ENCODE measurements around the gene TVP23A. TPM values are rescaled to one million over a fixed set of nuclear protein-coding genes. Genes with fewer than 3 reads are reported as not detected.

The TVP23A gene
- total RNA-seq, 1 donor from 2014 or later = 0.24 TPM

DNA sequence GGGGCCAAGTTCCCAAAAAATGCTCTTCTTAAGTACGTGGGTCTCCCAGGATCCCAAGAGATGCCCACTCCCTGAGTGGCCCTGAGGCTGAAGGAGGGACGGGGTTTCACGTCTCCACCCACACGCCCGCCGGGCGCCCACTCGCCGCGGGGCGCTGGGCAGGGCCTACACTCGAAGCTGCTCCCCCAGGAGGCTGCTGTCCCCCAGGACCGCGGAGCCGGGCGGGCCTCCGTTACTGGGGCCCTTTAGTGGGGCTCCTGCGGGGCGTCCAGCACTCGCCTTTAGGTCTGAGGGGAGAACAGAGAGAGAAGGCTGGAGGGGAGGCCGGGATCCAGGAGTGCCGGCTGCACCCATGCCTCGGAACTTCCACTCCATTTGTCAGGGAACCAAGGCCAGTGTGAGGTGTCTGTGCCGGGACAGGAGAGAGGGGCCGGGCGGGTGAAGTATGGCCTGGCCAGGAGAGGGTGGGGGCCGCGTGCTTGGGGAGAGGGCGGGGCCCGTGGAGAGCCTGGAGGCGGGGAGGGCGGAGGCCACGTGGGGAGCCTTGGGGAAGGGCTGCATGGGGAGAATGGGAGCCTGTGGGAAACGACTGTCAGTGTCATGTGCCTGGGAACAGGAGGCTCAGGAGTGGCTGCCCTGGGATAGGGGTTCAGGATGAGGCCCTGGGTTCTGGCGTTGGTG lies 56.1 kb downstream of the TVP23A start:
- no peaks in the 10 kb centered on the region for H3K27me3 ChIP-seq (ENCODE audit: low read depth)
- no peaks in the 10 kb centered on the region for H3K9me3 ChIP-seq
- DNase-seq = no peak
- H3K27ac ChIP-seq = no peak overlapping the region
- intact Hi-C loops (cut with DNase I) = no loop called here
- peaks cover 10% of the 10 kb centered on the region for H3K4me1 ChIP-seq
- no peak for ATAC-seq
- no peak overlapping the region for H3K4me3 ChIP-seq
- peaks cover 88% of the 10 kb centered on the region for H3K36me3 ChIP-seq
- TF ChIP-seq, protein P1, sequence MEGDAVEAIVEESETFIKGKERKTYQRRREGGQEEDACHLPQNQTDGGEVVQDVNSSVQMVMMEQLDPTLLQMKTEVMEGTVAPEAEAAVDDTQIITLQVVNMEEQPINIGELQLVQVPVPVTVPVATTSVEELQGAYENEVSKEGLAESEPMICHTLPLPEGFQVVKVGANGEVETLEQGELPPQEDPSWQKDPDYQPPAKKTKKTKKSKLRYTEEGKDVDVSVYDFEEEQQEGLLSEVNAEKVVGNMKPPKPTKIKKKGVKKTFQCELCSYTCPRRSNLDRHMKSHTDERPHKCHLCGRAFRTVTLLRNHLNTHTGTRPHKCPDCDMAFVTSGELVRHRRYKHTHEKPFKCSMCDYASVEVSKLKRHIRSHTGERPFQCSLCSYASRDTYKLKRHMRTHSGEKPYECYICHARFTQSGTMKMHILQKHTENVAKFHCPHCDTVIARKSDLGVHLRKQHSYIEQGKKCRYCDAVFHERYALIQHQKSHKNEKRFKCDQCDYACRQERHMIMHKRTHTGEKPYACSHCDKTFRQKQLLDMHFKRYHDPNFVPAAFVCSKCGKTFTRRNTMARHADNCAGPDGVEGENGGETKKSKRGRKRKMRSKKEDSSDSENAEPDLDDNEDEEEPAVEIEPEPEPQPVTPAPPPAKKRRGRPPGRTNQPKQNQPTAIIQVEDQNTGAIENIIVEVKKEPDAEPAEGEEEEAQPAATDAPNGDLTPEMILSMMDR (IDR thresholded peaks at IDR 0.05) = no peak

DNA sequence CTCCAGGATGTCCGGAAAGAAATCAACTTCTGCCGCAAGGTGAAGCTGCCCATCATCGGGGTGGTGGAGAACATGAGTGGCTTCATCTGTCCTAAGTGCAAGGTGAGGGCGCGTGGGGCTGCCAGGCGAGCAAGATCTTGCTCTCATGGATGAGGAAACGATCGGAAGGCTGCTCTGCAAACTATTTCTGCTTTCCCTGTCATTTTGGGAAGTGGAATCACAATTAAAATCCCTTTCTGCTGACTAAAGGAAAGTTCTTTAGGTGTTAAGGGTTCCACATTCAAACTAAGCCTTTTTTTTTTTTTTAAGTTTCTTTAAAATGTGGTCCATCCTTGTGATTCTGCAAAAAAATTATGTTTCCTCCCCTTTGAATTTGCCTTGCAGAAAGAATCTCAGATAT lies 57.2 kb downstream of the TVP23A start:
- intact Hi-C loops (cut with DNase I) = no loop called here
- peaks cover 94% of the 10 kb centered on the region for H3K36me3 ChIP-seq

DNA sequence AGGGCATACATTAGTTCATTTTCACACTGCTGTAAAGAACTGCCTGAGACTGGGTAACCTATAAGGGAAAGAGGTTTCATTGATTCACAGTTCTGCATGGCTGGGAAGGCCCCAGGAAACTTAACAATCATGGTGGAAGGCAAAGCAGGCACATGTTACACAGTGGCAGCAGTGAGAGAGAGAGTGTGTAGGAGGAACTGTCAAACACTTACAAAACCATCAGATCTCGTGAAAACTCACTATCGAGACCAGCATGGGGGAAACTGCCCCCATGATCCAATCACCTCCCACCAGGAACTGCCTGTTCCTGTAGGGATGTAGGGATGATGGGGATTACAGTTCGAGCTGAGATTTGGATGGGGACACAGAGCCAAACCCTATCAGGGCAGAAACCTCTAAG lies 57.7 kb downstream of the TVP23A start:
- Histone ChIP-seq H3K4me1 (peaks cover 10% of the 10 kb centered on the region), H3K36me3 (peaks cover 94% of the 10 kb centered on the region), H3K27me3 (ENCODE audit: low read depth) (no peaks in the 10 kb centered on the region), H3K4me3 (no peak overlapping the region), H3K9me3 (no peaks in the 10 kb centered on the region), H3K27ac (no peak overlapping the region)
- TF ChIP-seq, protein P1 (IDR thresholded peaks at IDR 0.05) = no peak
- ATAC-seq (no peak), DNase-seq (no peak)
- intact Hi-C loops (cut with DNase I) = no loop called here

More for the DNA sequence above, 57.2 kb downstream of the TVP23A start:
- no peak overlapping the region for H3K27ac ChIP-seq
- H3K27me3 ChIP-seq (ENCODE audit: low read depth) = no peaks in the 10 kb centered on the region
- ATAC-seq = no peak
- TF ChIP-seq, protein P1 (IDR thresholded peaks at IDR 0.05) = no peak
- no peak overlapping the region for H3K4me3 ChIP-seq
- peaks cover 10% of the 10 kb centered on the region for H3K4me1 ChIP-seq
- no peaks in the 10 kb centered on the region for H3K9me3 ChIP-seq
- DNase-seq = no peak

DNA sequence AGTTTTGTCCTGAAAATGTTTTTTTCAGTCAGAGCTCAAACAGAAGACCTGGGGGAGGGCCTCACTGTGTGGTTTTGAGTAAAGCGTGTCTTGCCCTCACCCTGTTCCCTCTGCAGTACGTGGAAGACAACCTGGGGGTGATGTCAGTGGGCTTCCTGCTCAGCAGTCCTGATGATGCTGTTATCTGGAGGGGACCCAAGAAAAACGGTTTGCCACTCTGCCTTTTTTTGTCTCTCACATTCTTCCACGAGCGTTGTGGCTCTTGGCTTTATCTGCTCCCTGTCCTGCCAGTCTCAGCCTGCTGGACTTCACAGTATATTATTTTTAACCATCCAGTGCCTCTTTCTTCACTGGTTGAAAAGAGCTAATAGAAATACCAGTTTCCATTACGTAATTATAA lies 62.0 kb downstream of the TVP23A start:
- Histone ChIP-seq H3K9me3 (no peaks in the 10 kb centered on the region), H3K4me1 (peaks cover 4% of the 10 kb centered on the region), H3K36me3 (peaks cover 95% of the 10 kb centered on the region), H3K27me3 (ENCODE audit: low read depth) (no peaks in the 10 kb centered on the region), H3K4me3 (no peak overlapping the region), H3K27ac (no peak overlapping the region)
- intact Hi-C loops (cut with DNase I) = no loop called here
- no peak for ATAC-seq
- TF ChIP-seq, protein P1 (IDR thresholded peaks at IDR 0.05) = no peak
- DNase-seq = no peak

DNA sequence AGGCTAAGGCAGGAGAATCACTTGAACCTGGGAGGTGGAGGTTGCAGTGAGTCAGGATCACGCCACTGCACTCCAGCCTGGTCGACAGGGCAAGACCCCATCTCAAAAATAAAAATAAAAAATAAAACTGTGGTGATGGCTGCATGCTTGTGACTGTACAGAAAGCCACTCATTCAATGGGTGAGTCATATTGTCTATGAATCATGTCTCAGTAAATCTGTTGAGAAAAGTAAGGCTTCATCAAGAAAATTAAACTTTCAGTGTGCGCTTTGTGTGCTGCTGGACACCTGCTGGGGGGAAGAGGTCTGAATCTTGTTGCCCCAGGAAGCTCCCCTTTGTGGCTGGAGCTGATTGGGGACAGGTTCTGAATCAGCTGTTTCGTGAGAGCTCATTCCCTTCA lies 63.7 kb downstream of the TVP23A start:
- Histone ChIP-seq H3K27ac (no peak overlapping the region), H3K36me3 (peaks cover 93% of the 10 kb centered on the region), H3K27me3 (ENCODE audit: low read depth) (no peaks in the 10 kb centered on the region), H3K9me3 (no peaks in the 10 kb centered on the region), H3K4me3 (no peak overlapping the region), H3K4me1 (no peaks in the 10 kb centered on the region)
- DNase-seq = no peak
- intact Hi-C loops (cut with DNase I) = no loop called here
- ATAC-seq = no peak
- TF ChIP-seq, protein P1 (IDR thresholded peaks at IDR 0.05) = no peak

Measured in lower lobe of right lung (tissue), 2 donors.